Endothelial cell of umbilical vein (primary cell): ENCODE data around the gene STYXL1. TPM values are rescaled to one million over a fixed set of nuclear protein-coding genes. Genes with fewer than 3 reads are reported as not detected.

ENCODE experiments used
- BruUV-seq: library from RNA; stranded (reverse); fragments of 400-500 nt; replicated peaks from 2 replicates; lab custom pipeline; 2021; lab: Mats Ljungman, UMichigan
- CTCF ChIA-PET: fragments of 300-600, 350-600 bp; sonication (Branson Sonifier 250); formaldehyde crosslinking; loops from one replicate; lab custom pipeline; 2021; ENCODE audit warnings: antibody characterized with exemption, inconsistent platforms; lab: Charles Lee
- POLR2A ChIA-PET: fragments of 300-600, 350-600 bp; sonication (Branson Sonifier 250); formaldehyde crosslinking; loops from one replicate; lab custom pipeline; 2021; ENCODE audit warnings: antibody characterized with exemption, inconsistent platforms; lab: Charles Lee
- DNase-seq: peaks from one replicate; pipeline ENCODE4 v3.0.0-alpha.2; 2011; ENCODE audit warnings: low read depth, low spot score
- FAIRE-seq: peaks from 2 replicates; lab custom pipeline; 2011; peaks lifted over from hg19 to GRCh38; lab: Jason Lieb, UNC
- H2AFZ ChIP-seq: 2 replicates; pipeline ENCODE4 v1.6.0; 2012; ENCODE audit warnings: low read depth, low read length, control low read depth, inconsistent platforms
- H3K27ac ChIP-seq: 2 replicates; pipeline ENCODE4 v1.5.1; 2011; ENCODE audit warnings: low read depth, mild to moderate bottlenecking, control low read depth, low read length, moderate library complexity; ENCODE audit not compliant: insufficient read depth
- H3K27me3 ChIP-seq, 2 experiments: 2 replicates each; pipeline versions ENCODE4 v1.6.0 to v1.6.1; 2011; ENCODE audit warnings: low read length in 2 of 2, mixed read lengths in 1 of 2; ENCODE audit not compliant: control insufficient read depth in 2 of 2, insufficient read depth in 2 of 2
- H3K36me3 ChIP-seq, 2 experiments: 2 replicates in 1 of 2; 3 replicates in 1 of 2; pipeline ENCODE4 v1.5.1; 2011; ENCODE audit warnings: low read length in 2 of 2, mild to moderate bottlenecking in 1 of 2, moderate library complexity in 1 of 2; ENCODE audit not compliant: control insufficient read depth in 2 of 2, insufficient read depth in 2 of 2; ENCODE audit errors: extremely low read depth in 1 of 2
- H3K4me1 ChIP-seq: 3 replicates; pipeline ENCODE4 v1.5.1; 2011; ENCODE audit warnings: mild to moderate bottlenecking, low read length; ENCODE audit not compliant: control insufficient read depth, insufficient read depth; ENCODE audit errors: extremely low read depth
- H3K4me2 ChIP-seq: 2 replicates; pipeline ENCODE4 v1.6.1; 2011; ENCODE audit warnings: low read length, control low read depth, mixed read lengths; ENCODE audit not compliant: insufficient read depth
- H3K4me3 ChIP-seq, 3 experiments: fragments of 200-600 bp in 1 of 3; sonication (generic), shearing (Covaris generic) in 1 of 3; replicated peaks in 1 of 3; 2 replicates each; pipeline ENCODE4 v1.5.1; 2011 to 2016; ENCODE audit warnings: control low read depth in 3 of 3, low read length in 3 of 3, mild to moderate bottlenecking in 2 of 3, inconsistent platforms in 1 of 3, low read depth in 1 of 3, moderate library complexity in 1 of 3; ENCODE audit not compliant: insufficient read depth in 1 of 3
- H3K79me2 ChIP-seq: 2 replicates; pipeline ENCODE4 v1.6.0; 2012; ENCODE audit warnings: low read length, inconsistent platforms; ENCODE audit not compliant: control insufficient read depth, insufficient read depth
- H3K9ac ChIP-seq: replicated peaks from 2 replicates; pipeline ENCODE3; 2011; ENCODE audit warnings: low read length, control low read depth; ENCODE audit not compliant: insufficient read depth; ENCODE audit errors: extremely low read depth
- H3K9me1 ChIP-seq: replicated peaks from 3 replicates; pipeline ENCODE4 v1.6.0; 2011; ENCODE audit warnings: mild to moderate bottlenecking, low read length; ENCODE audit not compliant: control insufficient read depth, insufficient read depth; ENCODE audit errors: extremely low read depth
- H3K9me3 ChIP-seq: replicated peaks from 2 replicates; pipeline ENCODE4 v1.5.1; 2012; ENCODE audit warnings: low read length, inconsistent platforms; ENCODE audit not compliant: control insufficient read depth, insufficient read depth
- H4K20me1 ChIP-seq: replicated peaks from 2 replicates; pipeline ENCODE3; 2011; ENCODE audit warnings: mild to moderate bottlenecking, low read length; ENCODE audit not compliant: control insufficient read depth, insufficient read depth; ENCODE audit errors: extremely low read depth
- EZH2 ChIP-seq: IDR thresholded peaks from 2 replicates; pipeline ENCODE4 v1.6.1; 2012; ENCODE audit warnings: borderline replicate concordance, low read depth, mild to moderate bottlenecking, moderate library complexity, low read length, inconsistent platforms; ENCODE audit not compliant: severe bottlenecking
- FOS ChIP-seq: IDR thresholded peaks from 2 replicates; pipeline ENCODE4 v1.6.1; 2011; ENCODE audit warnings: mild to moderate bottlenecking, low read length, moderate library complexity, borderline replicate concordance; ENCODE audit not compliant: insufficient read depth
- GATA2 ChIP-seq: IDR thresholded peaks from 2 replicates; pipeline ENCODE4 v1.7.0; 2011; ENCODE audit warnings: low read depth, mild to moderate bottlenecking, moderate library complexity, mixed read lengths, low read length; ENCODE audit not compliant: insufficient read length, insufficient read depth
- JUN ChIP-seq: IDR thresholded peaks from 2 replicates; pipeline ENCODE4 v1.6.1; 2011; ENCODE audit warnings: borderline replicate concordance, low read depth; ENCODE audit not compliant: insufficient read length, insufficient read depth
- MAX ChIP-seq: IDR thresholded peaks from 2 replicates; pipeline ENCODE4 v1.6.1; 2011; ENCODE audit not compliant: insufficient read depth, insufficient read length
- MYC ChIP-seq: IDR thresholded peaks from one replicate; pipeline ENCODE4 v1.6.1; 2011; ENCODE audit warnings: mild to moderate bottlenecking, low read depth, low read length
- POLR2A ChIP-seq: IDR thresholded peaks from 2 replicates; pipeline ENCODE4 v1.6.1; 2012; ENCODE audit warnings: low read depth, mild to moderate bottlenecking, control low read depth, low read length
- POLR2AphosphoS5 ChIP-seq: IDR thresholded peaks from 2 replicates; pipeline ENCODE4 v1.6.1; 2012; ENCODE audit warnings: low read depth, mild to moderate bottlenecking, control low read depth, low read length, moderate library complexity; ENCODE audit not compliant: insufficient read depth
- dilution Hi-C: fragments of 300-500 bp; cut with MboI; formaldehyde crosslinking; loops from one replicate; pipeline ENCODE4 v1.15.0; 2019; ENCODE audit warnings: low sequenced_read_pairs; ENCODE audit not compliant: extremely low pct_ligation_motif_present
- intact Hi-C: fragments of 100-400 bp; cut with micrococcal nuclease; formaldehyde crosslinking; loops from one replicate; pipeline ENCODE4 v1.10.0; 2022
- polyA plus RNA-seq, 4 experiments: library from polyadenylated mRNA; depleted of rRNA in 3 of 4; stranded (reverse) in 3 of 4; unstranded in 1 of 4; fragments of >200 nt; gene quantifications; 2 replicates each; pipeline versions ENCODE4 v1.2.1 to v1.2.3, GENCODE V29; 2011 to 2012; ENCODE audit warnings: missing spikeins in 1 of 4
- total RNA-seq: library from RNA; stranded (reverse); gene quantifications from 2 replicates; pipeline ENCODE4 v1.2.3, GENCODE V29; 2021
- TF ChIP-seq, protein P1 (sequence below), 2 donors: IDR thresholded peaks; 1 replicate in 1 of 2; 2 replicates in 1 of 2; pipeline ENCODE4 v1.5.1; 2011; ENCODE audit warnings: low read length in 2 of 2, mild to moderate bottlenecking in 2 of 2, moderate library complexity in 2 of 2, control low read depth in 1 of 2, inconsistent platforms in 1 of 2, low read depth in 1 of 2; ENCODE audit not compliant: insufficient read depth in 1 of 2; ENCODE audit errors: extremely low read depth in 1 of 2

Gene STYXL1
- total and polyA plus RNA-seq, 2 donors (not counting 3 experiments of a cell fraction or from before 2014, with no cell fraction given) = 23.0 to 67.6 TPM

GRCh38 chr7:76003351-76003750 is 44.4 kb downstream of the STYXL1 start:
- peaks cover 1% of the 10 kb centered on the region for H3K4me1 ChIP-seq
- POLR2A ChIA-PET = no interaction called here
- no TSS peak for BruUV-seq
- H3K27ac ChIP-seq = no peak overlapping the region
- intact Hi-C loops = no loop called here
- H3K79me2 ChIP-seq = no peaks in the 10 kb centered on the region
- no peaks in the 10 kb centered on the region for H4K20me1 ChIP-seq
- FAIRE-seq = no peak
- H3K36me3 ChIP-seq = peaks cover 0 to 20% of the 10 kb centered on the region in 2 experiments
- no peak for DNase-seq
- H2AFZ ChIP-seq = no peak overlapping the region
- no peak overlapping the region for H3K9ac ChIP-seq
- H3K9me1 ChIP-seq = no peaks in the 10 kb centered on the region
- no peaks in the 10 kb centered on the region for H3K27me3 ChIP-seq
- CTCF ChIA-PET = interaction anchor here (1.9 kb wide), 1 partner anchor 17 kb away, joined by 7 read pairs; no protein-coding TSS in a partner anchor
- H3K4me3 ChIP-seq = no peak overlapping the region
- no peaks in the 10 kb centered on the region for H3K9me3 ChIP-seq
- TF ChIP-seq JUN (no peak), MAX (no peak), POLR2A (no peak)
- TF ChIP-seq, protein P1, sequence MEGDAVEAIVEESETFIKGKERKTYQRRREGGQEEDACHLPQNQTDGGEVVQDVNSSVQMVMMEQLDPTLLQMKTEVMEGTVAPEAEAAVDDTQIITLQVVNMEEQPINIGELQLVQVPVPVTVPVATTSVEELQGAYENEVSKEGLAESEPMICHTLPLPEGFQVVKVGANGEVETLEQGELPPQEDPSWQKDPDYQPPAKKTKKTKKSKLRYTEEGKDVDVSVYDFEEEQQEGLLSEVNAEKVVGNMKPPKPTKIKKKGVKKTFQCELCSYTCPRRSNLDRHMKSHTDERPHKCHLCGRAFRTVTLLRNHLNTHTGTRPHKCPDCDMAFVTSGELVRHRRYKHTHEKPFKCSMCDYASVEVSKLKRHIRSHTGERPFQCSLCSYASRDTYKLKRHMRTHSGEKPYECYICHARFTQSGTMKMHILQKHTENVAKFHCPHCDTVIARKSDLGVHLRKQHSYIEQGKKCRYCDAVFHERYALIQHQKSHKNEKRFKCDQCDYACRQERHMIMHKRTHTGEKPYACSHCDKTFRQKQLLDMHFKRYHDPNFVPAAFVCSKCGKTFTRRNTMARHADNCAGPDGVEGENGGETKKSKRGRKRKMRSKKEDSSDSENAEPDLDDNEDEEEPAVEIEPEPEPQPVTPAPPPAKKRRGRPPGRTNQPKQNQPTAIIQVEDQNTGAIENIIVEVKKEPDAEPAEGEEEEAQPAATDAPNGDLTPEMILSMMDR (IDR thresholded peaks at IDR 0.05; ENCODE audit: extremely low read depth in 1 of 2, insufficient read depth in 1 of 2, low read depth in 1 of 2, low read length in 2 of 2) = no peak
- dilution Hi-C loops = no loop called here
- no peak overlapping the region for H3K4me2 ChIP-seq

DNA sequence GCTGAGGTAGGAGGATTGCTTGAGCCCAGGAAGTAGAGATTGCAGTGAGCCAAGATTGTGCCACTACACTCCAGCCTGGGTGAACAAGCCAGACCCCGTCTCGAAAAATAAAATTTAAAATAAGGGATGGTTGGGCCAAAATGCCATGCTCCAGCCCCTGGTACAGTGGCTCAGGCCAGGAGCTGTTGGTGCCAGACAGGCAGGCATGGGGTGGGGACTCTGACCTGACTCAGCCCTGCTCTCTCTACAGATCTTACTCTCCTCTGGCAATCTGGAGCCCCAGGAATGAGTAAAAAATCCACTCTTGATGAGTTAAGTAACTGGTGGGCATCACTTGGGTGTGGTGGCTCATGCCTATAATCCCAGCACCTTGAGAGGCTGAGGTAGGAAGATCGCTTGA is 45.0 kb downstream of the STYXL1 start:
- Histone ChIP-seq H3K9ac (no peak overlapping the region), H3K9me3 (no peaks in the 10 kb centered on the region), H4K20me1 (no peaks in the 10 kb centered on the region), H3K4me2 (no peak overlapping the region), H3K27ac (no peak overlapping the region), H3K4me3 (no peak overlapping the region), H2AFZ (no peak overlapping the region), H3K9me1 (no peaks in the 10 kb centered on the region), H3K36me3 (peaks cover 0 to 20% of the 10 kb centered on the region in 2 experiments), H3K79me2 (no peaks in the 10 kb centered on the region), H3K27me3 (no peaks in the 10 kb centered on the region), H3K4me1 (no peaks in the 10 kb centered on the region)
- no peak for TF ChIP-seq GATA2
- TF ChIP-seq MAX = no peak
- TF ChIP-seq MYC = no peak
- no peak for TF ChIP-seq EZH2
- TF ChIP-seq FOS = no peak
- no peak for TF ChIP-seq POLR2AphosphoS5
- no peak for TF ChIP-seq POLR2A
- TF ChIP-seq, protein P1 (IDR thresholded peaks at IDR 0.05; ENCODE audit: extremely low read depth in 1 of 2, insufficient read depth in 1 of 2, low read depth in 1 of 2, low read length in 2 of 2) = no peak
- no peak for TF ChIP-seq JUN
- BruUV-seq = no TSS peak
- FAIRE-seq (no peak), DNase-seq (no peak)
- intact Hi-C loops (no loop called here), dilution Hi-C loops (no loop called here)
- POLR2A ChIA-PET = no interaction called here
- CTCF ChIA-PET = interaction anchor here (1.9 kb wide), 1 partner anchor 17 kb away, joined by 7 read pairs; no protein-coding TSS in a partner anchor
